Measurements from ENCODE around the gene PPIF.

DNA sequence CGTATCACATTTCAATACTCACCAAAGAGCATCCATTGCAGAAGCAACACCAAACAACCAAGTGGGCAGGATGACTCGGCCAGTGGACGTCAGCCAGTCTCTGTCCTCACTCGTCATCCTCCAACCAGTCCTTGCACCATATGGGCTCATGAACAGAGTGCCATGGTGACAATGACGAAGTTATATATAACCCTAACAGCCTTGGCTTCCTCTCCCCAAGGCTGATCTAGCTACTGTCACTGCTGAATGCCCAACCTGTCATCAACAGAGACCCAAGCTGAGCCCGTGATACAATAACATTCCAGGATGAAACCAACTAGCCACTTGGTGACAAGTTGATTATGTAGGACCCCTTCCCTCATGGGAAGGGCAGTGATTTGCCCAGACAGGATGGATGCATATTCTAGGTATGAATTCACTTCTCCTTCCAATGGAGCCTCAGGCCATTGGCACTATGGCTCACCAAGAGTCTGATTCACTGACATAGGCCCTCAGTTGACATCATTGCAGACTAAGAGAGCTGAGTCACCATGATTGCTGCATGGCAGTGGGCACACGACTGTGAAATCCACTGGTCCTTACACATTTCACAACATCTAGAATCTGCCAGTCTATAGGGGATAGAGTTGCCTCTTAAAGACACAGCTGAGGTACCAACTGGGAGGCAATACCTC is 26.3 kb upstream of the PPIF start:
- TF ChIP-seq NFRKB (IDR thresholded peaks at IDR 0.05) (no peak), HDGF (IDR thresholded peaks at IDR 0.05; ENCODE audit: borderline replicate concordance) (no peak), SP1 (IDR thresholded peaks at IDR 0.05) (no peak), L3MBTL2 (conservative IDR thresholded peaks at IDR 0.05) (no peak), PKNOX1 (IDR thresholded peaks at IDR 0.05) (no peak), ELF4 (IDR thresholded peaks at IDR 0.05) (no peak), CTBP1 (IDR thresholded peaks at IDR 0.05; ENCODE audit: borderline replicate concordance) (no peak), SUZ12 (IDR thresholded peaks at IDR 0.05) (no peak), FOXM1 (IDR thresholded peaks at IDR 0.05; ENCODE audit: borderline replicate concordance) (no peak), FOXA1 (IDR thresholded peaks at IDR 0.05) (no peak), ARNT (IDR thresholded peaks at IDR 0.05) (no peak), FOXK2 (IDR thresholded peaks at IDR 0.05) (no peak)
